Ishikawa (cell line): ENCODE data around the gene FAM187B.

Experiments used
- REST ChIP-seq: IDR thresholded peaks from 2 replicates; pipeline ENCODE4 v1.6.1; 2012; ENCODE audit warnings: low read depth, mild to moderate bottlenecking
- TAF1 ChIP-seq: IDR thresholded peaks from 2 replicates; pipeline ENCODE4 v1.6.1; 2012; ENCODE audit warnings: low read depth, mild to moderate bottlenecking

DNA sequence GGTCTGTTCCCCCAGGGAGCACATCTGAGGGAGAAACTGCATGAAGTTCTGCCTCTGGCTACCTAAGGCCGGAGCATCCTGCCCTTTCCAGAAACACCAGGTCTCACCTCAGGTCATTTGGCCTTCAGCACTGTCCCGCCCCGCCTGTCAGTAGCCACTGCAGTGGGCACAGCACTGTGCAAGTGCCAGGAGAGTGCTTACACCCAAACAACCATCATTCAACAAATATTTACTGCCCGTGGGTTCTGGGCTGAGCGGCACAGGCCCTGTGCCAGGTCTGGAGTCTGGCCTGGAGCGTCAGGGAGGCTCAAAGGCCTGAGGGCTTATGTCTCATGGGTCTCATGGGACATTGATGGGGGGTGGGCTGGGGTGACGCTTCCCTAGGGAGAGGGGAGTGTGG, 43.0 kb upstream of the FAM187B start:
- TF ChIP-seq REST (no peak), TAF1 (no peak)
